A549 treated with RU486 at 1 μM for 4 hours (cell line): Measurements from ENCODE around the gene SARDH. TPM values are rescaled to one million over a fixed set of nuclear protein-coding genes. Genes with fewer than 3 reads are reported as not detected.

ENCODE experiments used
- total RNA-seq: library from RNA; stranded (reverse); fragments of 200-300 nt; extraction: Qiagen RNA extraction; gene quantifications from 5 replicates; pipeline ENCODE4 v1.2.3, GENCODE V29; 2022; ENCODE audit warnings: low read depth

Gene SARDH
- total RNA-seq: 0.05 to 0.18 TPM (median 0.07 TPM) in 3 of 5 replicates, not detected in the others

GRCh38 chr9:133737774-133738639, at the start of gene SARDH:
SARDH (minus strand) TSS chr9:133738352; CDS start chr9:133734173, 4,179 bp downstream.

GRCh38 chr9:133635533-133636531, 102.3 kb downstream of the SARDH start, which contains the start of gene DBH:
DBH (plus strand) TSS chr9:133636363; CDS start chr9:133636372, 9 bp downstream.

Other genes starting within 250 kb of the SARDH start
- not detected in 5 replicates for gene MYMK, start 213.4 kb downstream of the SARDH start, total RNA-seq
- gene ADAMTSL2, start 203.6 kb downstream of the SARDH start, total RNA-seq: not detected in 5 replicates
- not detected in 5 replicates for gene FAM163B, start 129.0 kb downstream of the SARDH start, total RNA-seq
- not detected in 5 replicates for gene DBH, start 102.0 kb downstream of the SARDH start, total RNA-seq